ENCODE data around the gene POU6F2.

- TF ChIP-seq CTCF (IDR thresholded peaks at IDR 0.05), result no peak
- TF ChIP-seq EP300 (IDR thresholded peaks at IDR 0.05; ENCODE audit: low read depth), result no peak
- no peak for TF ChIP-seq POLR2AphosphoS5 (IDR thresholded peaks at IDR 0.05)
- no peak for TF ChIP-seq POLR2A (IDR thresholded peaks at IDR 0.05)
Measured at GRCh38 chr7:39384386-39384785, 406.7 kb downstream of the POU6F2 start.

Measured in transverse colon (tissue), 4 donors.